HG03575 (cell line): ENCODE results near the gene HSPA5.
"Not testable (repeated sequence)": the region's sequence is repeated elsewhere in the genome, so short reads cannot be mapped to it uniquely, and the experiment has no call there.

Experiments used
- ATAC-seq: cut with Tn5 transposase; IDR thresholded peaks from one replicate; pipeline ENCODE4 v1.9.1; 2021; ENCODE audit not compliant: unreplicated experiment, insufficient number of reproducible peaks, low FRiP score; ENCODE audit errors: extremely low read depth

The HSPA5 gene

DNA sequence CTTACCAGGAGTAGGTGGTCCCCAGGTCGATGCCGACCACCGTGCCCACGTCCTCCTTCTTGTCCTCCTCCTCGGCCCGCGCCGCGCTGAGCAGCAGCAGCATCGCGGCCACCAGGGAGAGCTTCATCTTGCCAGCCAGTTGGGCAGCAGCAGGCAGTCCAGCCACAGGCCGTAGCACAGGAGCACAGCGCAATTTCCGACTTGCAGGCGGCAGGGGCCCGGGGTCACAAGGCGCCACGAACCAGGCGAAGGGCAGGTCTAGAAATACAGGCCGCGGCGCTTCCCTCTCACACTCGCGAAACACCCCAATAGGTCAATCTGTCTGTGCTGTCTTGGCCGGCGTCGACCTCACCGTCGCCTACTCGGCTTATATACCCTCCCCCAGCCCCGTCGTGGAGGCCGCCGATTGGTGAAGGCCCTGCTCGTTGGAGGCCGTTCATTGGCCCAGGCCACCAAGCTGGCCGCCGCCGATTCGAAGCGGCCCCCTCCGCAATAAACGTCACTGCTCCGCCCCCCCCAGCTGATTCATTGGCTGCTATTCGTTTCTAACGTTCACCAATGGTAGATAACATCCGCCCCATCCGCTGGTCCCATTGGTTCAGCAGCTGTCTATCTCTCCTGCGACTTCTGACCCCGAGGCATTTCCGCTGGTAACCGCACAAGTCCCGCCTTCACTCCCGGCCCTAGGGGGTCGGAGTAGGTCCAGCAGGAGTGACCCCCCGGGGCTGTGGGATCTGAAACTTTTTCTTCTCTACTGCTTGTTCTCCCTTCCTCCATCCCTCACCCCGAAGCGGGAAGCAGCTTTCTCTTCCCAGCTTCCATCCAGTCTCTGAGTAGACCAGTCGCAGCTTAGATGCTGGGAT, at the start of gene HSPA5:
TSS of gene HSPA5 (minus strand) at position 344 of the 863 bp plus-strand sequence. CDS start at position 127, 217 bp downstream.
- peak; percentile 67 for ATAC-seq

DNA sequence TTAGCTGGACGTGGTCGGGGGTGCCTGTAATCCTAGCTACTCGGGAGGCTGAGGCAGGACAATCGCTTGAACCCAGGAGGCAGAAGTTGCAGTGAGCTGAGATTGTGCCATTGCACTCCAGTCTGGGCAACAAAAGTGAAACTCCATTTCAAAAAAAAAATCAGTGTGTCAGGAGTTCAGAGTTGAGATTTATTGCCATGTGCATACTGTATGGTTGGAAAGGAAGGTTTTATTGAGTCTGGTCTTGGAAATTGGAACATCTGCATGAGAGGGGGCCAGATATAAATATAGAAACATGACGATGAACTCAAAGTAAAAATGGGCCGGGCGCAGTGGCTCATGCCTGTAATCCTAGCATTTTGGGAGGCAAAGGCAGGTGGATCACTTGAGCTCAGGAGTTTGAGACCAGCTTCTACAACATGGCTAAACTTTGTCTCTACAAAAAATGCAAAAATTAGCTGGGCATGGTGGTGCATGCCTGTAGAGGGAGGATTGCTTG, 45.8 kb upstream of the HSPA5 start:
- not testable (repeated sequence) for ATAC-seq

DNA sequence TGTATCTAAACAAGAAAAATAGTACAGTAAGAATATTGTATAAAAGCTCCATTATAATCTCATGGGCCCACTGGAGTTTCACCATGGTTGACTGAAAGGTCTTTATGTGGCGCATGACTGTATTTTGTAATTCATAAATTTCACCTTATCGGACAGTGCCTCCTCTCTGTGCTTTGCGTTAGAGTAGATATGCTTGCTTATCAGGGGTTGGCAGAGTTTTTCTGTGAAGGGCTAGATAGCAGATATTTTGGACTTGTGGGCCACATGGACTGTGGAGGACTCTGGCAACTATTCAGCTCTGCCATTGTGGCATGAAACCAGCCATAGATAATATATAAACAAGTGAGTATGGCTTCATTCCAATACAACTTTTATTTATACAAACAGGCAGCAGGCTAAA, 43.7 kb upstream of the HSPA5 start:
- no peak for ATAC-seq

DNA sequence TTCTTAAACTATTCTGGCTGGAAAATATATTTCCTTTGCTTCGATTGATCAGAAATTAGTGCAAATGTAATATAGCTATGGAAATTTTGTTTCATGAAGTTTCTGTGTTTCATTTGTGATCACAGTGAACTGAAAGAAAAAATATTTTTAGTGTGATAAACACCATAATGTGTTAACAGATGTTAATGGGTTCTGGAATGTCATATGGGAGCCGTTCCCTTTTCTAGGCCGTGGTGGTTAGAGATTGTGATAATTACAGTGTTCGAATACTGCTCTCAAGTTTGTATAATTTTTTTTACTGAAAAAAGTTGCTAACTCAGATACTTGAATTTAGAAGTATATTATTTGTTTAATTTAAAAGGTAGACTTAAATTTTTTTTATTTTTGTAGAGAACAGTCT, 39.8 kb upstream of the HSPA5 start:
- ATAC-seq = no peak

GRCh38 chr9:125277411-125277810, 36.3 kb upstream of the HSPA5 start:
- no peak for ATAC-seq

- ATAC-seq = no peak
Measured at GRCh38 chr9:125276771-125277170, 35.6 kb upstream of the HSPA5 start.

DNA sequence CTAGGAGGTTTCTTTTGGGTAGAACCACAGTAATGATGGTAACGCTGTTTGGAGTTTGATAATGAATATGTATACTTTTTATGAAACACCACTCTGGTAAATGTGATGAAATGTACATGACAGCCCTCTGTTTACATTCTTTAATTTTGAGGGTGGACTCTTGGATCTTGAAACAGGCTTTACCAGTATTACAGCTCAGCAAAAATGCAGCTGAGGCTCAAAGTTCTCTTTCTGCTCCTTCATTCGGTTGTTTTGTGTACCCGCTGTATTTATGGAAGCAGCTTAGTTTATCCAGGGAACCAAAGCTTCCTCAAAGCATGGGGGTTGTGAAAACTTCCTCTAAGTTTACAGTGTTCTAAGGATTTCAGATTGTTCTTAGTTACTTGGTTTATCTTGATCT, 31.6 kb upstream of the HSPA5 start:
- ATAC-seq = no peak

GRCh38 chr9:125271081-125271480, 29.9 kb upstream of the HSPA5 start:
- ATAC-seq = no peak

GRCh38 chr9:125269014-125269397, 27.9 kb upstream of the HSPA5 start:
- no peak for ATAC-seq

GRCh38 chr9:125268394-125269013, 27.4 kb upstream of the HSPA5 start:
- no peak for ATAC-seq

DNA sequence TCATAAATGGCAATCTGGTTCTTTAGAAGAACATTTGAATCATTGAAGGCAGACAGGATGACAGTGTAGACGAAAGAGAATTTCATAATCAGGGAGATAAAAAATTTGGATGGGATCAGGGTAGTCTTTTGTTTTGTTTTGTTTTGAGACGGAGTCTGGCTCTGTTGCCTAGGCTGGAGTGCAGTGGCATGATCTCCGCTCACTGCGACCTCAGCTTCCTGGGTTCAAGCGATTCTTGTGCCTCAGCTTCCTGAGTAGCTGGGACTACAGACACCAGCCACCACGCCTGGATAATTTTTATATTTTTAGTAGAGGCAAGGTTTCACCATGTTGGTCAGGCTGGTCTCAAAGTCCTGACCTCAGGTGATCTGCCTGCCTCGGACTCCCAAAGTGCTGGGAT, 22.9 kb upstream of the HSPA5 start:
- not testable (repeated sequence) for ATAC-seq

- no peak for ATAC-seq
Measured at GRCh38 chr9:125262294-125262991, 21.3 kb upstream of the HSPA5 start.

DNA sequence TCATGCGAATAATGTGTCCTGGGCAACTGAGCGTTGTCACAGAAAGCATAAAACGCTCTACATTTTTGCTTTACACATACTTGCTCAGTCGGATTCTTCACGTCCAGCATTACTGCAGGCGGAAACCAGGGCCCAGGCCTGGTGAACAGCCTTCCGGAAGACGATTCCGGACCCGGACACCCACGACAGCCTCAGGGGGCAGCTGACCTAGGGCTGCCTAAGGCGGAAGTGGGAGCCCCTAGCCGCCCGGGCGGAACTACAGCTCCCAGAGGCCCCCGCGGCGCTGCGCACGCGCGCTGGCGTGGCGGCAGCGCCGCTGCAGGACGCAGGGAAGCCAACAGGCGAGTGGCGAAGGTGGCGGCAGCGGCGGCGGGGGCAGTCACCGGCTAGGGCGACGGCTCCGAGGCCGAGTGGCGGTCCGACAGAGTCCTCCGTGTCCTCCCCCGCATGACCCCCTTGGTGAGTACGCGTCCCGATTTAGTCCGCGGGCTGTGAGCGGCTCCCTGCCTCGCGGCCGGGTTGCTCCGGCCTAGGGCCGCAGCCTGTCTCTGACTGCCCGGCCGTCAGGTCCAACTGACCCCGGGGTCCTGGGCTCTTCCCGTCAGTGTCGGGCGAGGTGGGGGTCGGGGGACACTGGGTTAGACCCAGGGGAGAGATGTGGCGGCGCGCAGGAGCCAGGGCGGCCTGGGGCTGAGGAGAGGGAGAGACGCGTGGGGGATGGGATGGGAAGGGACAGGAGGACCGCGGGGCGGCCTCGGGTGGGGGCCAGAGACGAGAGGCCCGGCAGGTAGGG, 20.6 kb upstream of the HSPA5 start, which contains the start of gene GAPVD1:
TSS of gene GAPVD1 (plus strand) at position 326 of the 793 bp plus-strand sequence. CDS start 37,096 bp downstream, outside the sequence.
- no peak for ATAC-seq

GRCh38 chr9:125260561-125260960, 19.4 kb upstream of the HSPA5 start:
- ATAC-seq = no peak

DNA sequence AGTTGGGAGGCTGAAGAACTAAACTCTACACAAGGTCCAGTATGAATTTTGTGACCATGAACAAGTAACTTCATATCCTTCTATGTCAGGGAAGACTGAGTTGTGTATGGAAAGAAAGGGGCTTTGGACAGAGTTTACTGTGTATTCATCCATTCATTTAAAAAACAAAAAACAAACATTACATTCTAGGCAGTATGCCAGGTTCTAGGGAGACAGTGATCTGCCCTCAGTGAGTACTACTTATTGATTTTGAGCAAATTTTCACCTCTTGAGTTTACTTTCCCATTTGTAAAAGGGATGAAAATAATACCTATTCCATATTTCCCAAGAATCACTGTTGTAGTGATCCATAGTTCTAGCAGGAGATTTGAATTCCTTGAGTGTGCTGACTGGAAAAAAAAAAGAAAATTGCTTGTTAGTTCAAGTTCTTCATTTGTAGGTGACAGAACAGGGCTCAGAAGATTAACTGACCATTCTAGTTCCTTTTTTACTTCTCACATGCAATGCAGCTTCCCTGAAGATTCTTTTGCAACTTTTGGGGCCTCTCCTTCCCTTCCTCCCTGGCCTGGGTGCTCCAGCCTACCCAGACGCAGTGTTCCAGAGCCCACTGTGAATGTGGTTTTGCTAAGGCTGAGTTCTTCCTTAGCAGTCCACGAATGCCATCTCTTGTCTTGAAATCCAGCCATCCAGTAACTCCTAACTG, 17.8 kb upstream of the HSPA5 start:
- no peak for ATAC-seq

DNA sequence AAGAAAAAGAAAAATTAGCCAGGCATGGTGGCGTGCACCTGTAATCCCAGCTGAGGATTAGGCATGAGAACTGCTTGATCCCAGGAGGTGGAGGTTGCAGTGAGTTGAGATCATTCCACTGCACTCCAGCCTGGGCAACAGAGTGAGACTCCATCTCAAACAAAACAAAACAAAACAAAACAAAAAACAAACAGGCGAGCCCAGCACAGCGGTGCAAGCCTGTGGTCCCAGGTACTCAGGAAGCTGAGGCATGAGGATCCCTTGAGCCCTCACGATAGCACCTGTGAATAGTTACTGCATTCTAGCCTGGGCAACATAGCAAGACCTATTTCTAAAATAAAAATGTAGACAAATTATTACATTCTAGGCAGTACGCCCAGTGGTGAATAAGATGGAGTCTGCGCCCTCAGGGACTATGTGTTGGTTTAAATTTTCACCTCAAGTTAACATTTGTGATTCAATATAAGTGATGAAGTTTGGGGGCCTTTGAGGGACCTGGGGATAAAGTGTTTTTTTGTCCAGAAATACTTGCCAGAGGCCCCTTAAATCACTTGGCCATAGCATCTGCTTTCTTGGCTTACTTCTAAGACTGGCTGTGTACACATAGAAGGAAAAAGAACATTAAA, 17.1 kb upstream of the HSPA5 start:
- ATAC-seq = no peak

DNA sequence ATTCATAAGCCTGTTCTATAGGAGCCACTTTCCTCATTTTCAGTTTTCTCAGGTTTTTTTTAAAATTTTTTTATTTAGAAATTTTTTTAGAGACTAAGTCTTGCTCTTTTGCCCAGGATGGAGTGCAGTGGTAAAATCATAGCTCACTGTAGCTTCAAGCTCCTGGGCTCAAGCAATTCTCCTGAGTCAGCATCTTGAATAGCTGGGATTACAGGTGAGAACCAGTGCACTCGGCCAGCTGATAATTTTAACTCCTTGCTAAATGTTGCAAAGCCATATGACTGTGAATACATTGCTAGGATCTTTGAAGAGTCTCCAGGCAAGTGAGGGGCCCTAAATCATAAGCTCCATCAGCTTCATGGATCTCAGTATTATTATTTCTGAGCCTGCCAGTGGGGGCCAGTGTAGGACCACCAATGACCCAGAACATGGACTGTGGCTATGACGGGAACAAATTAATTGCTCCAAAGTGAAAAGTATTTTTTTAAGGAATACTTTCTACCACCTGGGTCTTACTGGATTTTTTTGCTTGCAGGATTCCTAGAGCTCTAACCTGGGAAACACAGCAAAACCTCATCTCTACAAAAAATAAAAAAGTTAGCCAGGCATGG, 14.7 kb upstream of the HSPA5 start:
- no peak for ATAC-seq
